Spleen (tissue), 7 donors: ENCODE results near the gene RIMS4.

Experiments used
- POLR2A ChIP-seq, 3 donors: fragments of 450-650 bp; IDR thresholded peaks; one replicate each; pipeline ENCODE4 v1.5.1; 2017; ENCODE audit warnings: antibody characterized with exemption in 3 of 3, mild to moderate bottlenecking in 1 of 3
- POLR2AphosphoS5 ChIP-seq, 3 donors: sonication (generic); formaldehyde crosslinking; IDR thresholded peaks; one replicate each; pipeline ENCODE4 v1.5.1; 2017; ENCODE audit warnings: antibody characterized with exemption in 3 of 3
- TF ChIP-seq, protein P1 (sequence below), 11 experiments: fragments of 200-600 bp in 7 of 11; fragments of 450-650 bp in 4 of 11; sonication (generic) in 4 of 11; IDR thresholded peaks in 8 of 11; conservative IDR thresholded peaks in 3 of 11; 1 replicate in 7 of 11; 2 replicates in 4 of 11; pipeline versions ENCODE4 v1.4.0 to v1.8.0; 2016 to 2021; ENCODE audit warnings: antibody characterized with exemption in 11 of 11, inconsistent platforms in 4 of 11, mild to moderate bottlenecking in 1 of 11
- donor health status: DM: no; HTN: no; CAD: no; lungs with moderate emphysema.
- donor health status: DM: no; HTN: no; CAD: no.
- donor health status: DM: no; HTN: no; CAD: no.

- TF ChIP-seq POLR2A (IDR thresholded peaks at IDR 0.05): no peak
- TF ChIP-seq, protein P1, sequence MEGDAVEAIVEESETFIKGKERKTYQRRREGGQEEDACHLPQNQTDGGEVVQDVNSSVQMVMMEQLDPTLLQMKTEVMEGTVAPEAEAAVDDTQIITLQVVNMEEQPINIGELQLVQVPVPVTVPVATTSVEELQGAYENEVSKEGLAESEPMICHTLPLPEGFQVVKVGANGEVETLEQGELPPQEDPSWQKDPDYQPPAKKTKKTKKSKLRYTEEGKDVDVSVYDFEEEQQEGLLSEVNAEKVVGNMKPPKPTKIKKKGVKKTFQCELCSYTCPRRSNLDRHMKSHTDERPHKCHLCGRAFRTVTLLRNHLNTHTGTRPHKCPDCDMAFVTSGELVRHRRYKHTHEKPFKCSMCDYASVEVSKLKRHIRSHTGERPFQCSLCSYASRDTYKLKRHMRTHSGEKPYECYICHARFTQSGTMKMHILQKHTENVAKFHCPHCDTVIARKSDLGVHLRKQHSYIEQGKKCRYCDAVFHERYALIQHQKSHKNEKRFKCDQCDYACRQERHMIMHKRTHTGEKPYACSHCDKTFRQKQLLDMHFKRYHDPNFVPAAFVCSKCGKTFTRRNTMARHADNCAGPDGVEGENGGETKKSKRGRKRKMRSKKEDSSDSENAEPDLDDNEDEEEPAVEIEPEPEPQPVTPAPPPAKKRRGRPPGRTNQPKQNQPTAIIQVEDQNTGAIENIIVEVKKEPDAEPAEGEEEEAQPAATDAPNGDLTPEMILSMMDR (IDR thresholded peaks at IDR 0.05 in 8 of 11, conservative IDR thresholded peaks at IDR 0.05 in 3 of 11): no peak
- no peak for TF ChIP-seq POLR2AphosphoS5 (IDR thresholded peaks at IDR 0.05)
Observed at GRCh38 chr20:44771172-44771535, 39.2 kb downstream of the RIMS4 start.
